B cell (primary cell): Measurements from ENCODE around the gene LCP1. TPM values are rescaled to one million over a fixed set of nuclear protein-coding genes. Genes with fewer than 3 reads are reported as not detected.

Experiments used
- ATAC-seq: fragments of 200-7000 bp; cut with Tn5 transposase; one replicate; pipeline ENCODE4 v1.10.0; 2021; ENCODE audit warnings: low read depth, mild to moderate bottlenecking, moderate number of reproducible peaks, moderate library complexity
- CTCF ChIA-PET: fragments of 350-600 bp; sonication (Branson Sonifier 250); formaldehyde crosslinking; loops from one replicate; lab custom pipeline; 2021; ENCODE audit warnings: antibody characterized with exemption, inconsistent platforms; lab: Charles Lee
- POLR2A ChIA-PET: fragments of 350-600 bp; sonication (Branson Sonifier 250); formaldehyde crosslinking; loops from one replicate; lab custom pipeline; 2021; ENCODE audit warnings: antibody characterized with exemption; lab: Charles Lee
- DNase-seq: peaks from one replicate; pipeline ENCODE4 v3.0.0; 2013
- H2AFZ ChIP-seq: 2 replicates; pipeline ENCODE4 v1.6.1; 2012; ENCODE audit warnings: mild to moderate bottlenecking, low read depth, low read length; ENCODE audit not compliant: insufficient read depth, poor library complexity, severe bottlenecking
- H3K27ac ChIP-seq, 2 donors: 1 replicate in 1 of 2; 2 replicates in 1 of 2; pipeline ENCODE4 v1.5.1; 2012 to 2013; ENCODE audit warnings: low read length in 2 of 2, mild to moderate bottlenecking in 2 of 2, moderate library complexity in 1 of 2
- H3K27me3 ChIP-seq, 4 experiments: fragments of 200-600 bp in 1 of 4; sonication (generic) in 1 of 4; replicated peaks in 1 of 4; 1 replicate in 2 of 4; 2 replicates in 2 of 4; pipeline versions ENCODE4 v1.6.1 to v1.7.0; 2013 to 2016; ENCODE audit warnings: low read length in 3 of 4, mild to moderate bottlenecking in 2 of 4, mixed read lengths in 1 of 4, moderate library complexity in 1 of 4; ENCODE audit not compliant: insufficient read depth in 4 of 4, control insufficient read depth in 3 of 4; ENCODE audit errors: control extremely low read depth in 1 of 4
- H3K36me3 ChIP-seq, 2 experiments: replicated peaks in 1 of 2; 1 replicate in 1 of 2; 2 replicates in 1 of 2; pipeline versions ENCODE4 v1.6.1 to v1.7.1; 2013; ENCODE audit warnings: low read length in 1 of 2; ENCODE audit not compliant: insufficient read depth in 2 of 2, control insufficient read depth in 1 of 2; ENCODE audit errors: control extremely low read depth in 1 of 2, extremely low read depth in 1 of 2
- H3K4me1 ChIP-seq, 2 donors: fragments of 200-600 bp in 1 of 2; sonication (generic) in 1 of 2; 1 replicate in 1 of 2; 2 replicates in 1 of 2; pipeline versions ENCODE4 v1.5.1 to v1.6.1; 2013 to 2017; ENCODE audit warnings: low read length in 2 of 2; ENCODE audit not compliant: control insufficient read depth in 2 of 2, insufficient read depth in 2 of 2
- H3K4me2 ChIP-seq: replicated peaks from 2 replicates; pipeline ENCODE3; 2012; ENCODE audit warnings: mild to moderate bottlenecking, low read depth, low read length; ENCODE audit not compliant: poor library complexity, severe bottlenecking
- H3K4me3 ChIP-seq, 5 experiments: fragments of 200-600 bp in 1 of 5; sonication (generic) in 1 of 5; 1 replicate in 3 of 5; 2 replicates in 2 of 5; pipeline versions ENCODE4 v1.5.1 to v1.7.0; 2011 to 2016; ENCODE audit warnings: low read length in 4 of 5, mild to moderate bottlenecking in 4 of 5, low read depth in 2 of 5, control low read depth in 1 of 5, moderate library complexity in 1 of 5; ENCODE audit not compliant: insufficient read depth in 1 of 5; ENCODE audit errors: control extremely low read depth in 1 of 5, extremely low read depth in 1 of 5
- H3K79me2 ChIP-seq: fragments of 200-600 bp; sonication (generic); one replicate; pipeline ENCODE4 v1.6.0; 2016; ENCODE audit warnings: low read length; ENCODE audit not compliant: control insufficient read depth, insufficient read depth
- H3K9ac ChIP-seq: fragments of 200-600 bp; sonication (generic); 2 replicates; pipeline ENCODE4 v1.6.1; 2017; ENCODE audit warnings: mild to moderate bottlenecking, low read length, moderate library complexity
- H3K9me3 ChIP-seq, 3 donors: one replicate each; pipeline versions ENCODE4 v1.6.1 to v1.7.1; 2013; ENCODE audit warnings: low read length in 2 of 3; ENCODE audit not compliant: control insufficient read depth in 2 of 3, insufficient read depth in 1 of 3; ENCODE audit errors: control extremely low read depth in 1 of 3
- H4K20me1 ChIP-seq: 2 replicates; pipeline ENCODE4 v1.6.0; 2012; ENCODE audit warnings: mild to moderate bottlenecking, low read length; ENCODE audit not compliant: insufficient read depth, control insufficient read depth, poor library complexity, severe bottlenecking
- H3K27ac Mint-ChIP-seq: one replicate; pipeline ENCODE4 v1.8.0; 2021; ENCODE audit warnings: mixed read lengths
- H3K27me3 Mint-ChIP-seq: one replicate; pipeline ENCODE4 v1.8.0; 2021; ENCODE audit warnings: mixed read lengths
- H3K4me1 Mint-ChIP-seq: one replicate; pipeline ENCODE4 v1.8.0; 2021; ENCODE audit warnings: mixed read lengths
- H3K4me3 Mint-ChIP-seq: one replicate; pipeline ENCODE4 v1.8.0; 2021; ENCODE audit warnings: mixed read lengths
- H3K9me3 Mint-ChIP-seq: one replicate; pipeline ENCODE4 v1.8.0; 2022; ENCODE audit warnings: mixed read lengths; ENCODE audit not compliant: insufficient read depth
- CTCF ChIP-seq: fragments of 200-600 bp; IDR thresholded peaks from one replicate; pipeline ENCODE4 v1.8.0; 2022; ENCODE audit warnings: antibody characterized with exemption, mild to moderate bottlenecking
- EZH2 ChIP-seq: IDR thresholded peaks from 2 replicates; pipeline ENCODE4 v1.6.1; 2012; ENCODE audit warnings: borderline replicate concordance, low read depth, mild to moderate bottlenecking, moderate library complexity, low read length; ENCODE audit not compliant: insufficient read depth, poor library complexity, severe bottlenecking
- WGBS: methylation state at CpG from one replicate; pipeline ENCODE4 v1.1.5; 2013; ENCODE audit warnings: missing lambda C conversion rate; ENCODE audit not compliant: insufficient coverage; 5-methylcytosine and 5-hydroxymethylcytosine counted together
- intact Hi-C: fragments of 100-400 bp; cut with micrococcal nuclease; formaldehyde crosslinking; loops from one replicate; pipeline ENCODE4 v1.10.0; 2022
- polyA plus RNA-seq: library from polyadenylated mRNA; depleted of rRNA; stranded (reverse); fragments of >200 nt; gene quantifications from 2 replicates; pipeline ENCODE4 v1.2.3, GENCODE V29; 2012
- total RNA-seq, 2 donors: library from RNA; stranded (reverse); fragments of 120-200 nt in 1 of 2; gene quantifications; 1 replicate in 1 of 2; 2 replicates in 1 of 2; pipeline versions ENCODE4 v1.2.3 to v1.2.4, GENCODE V29; 2013 to 2022

Gene LCP1
- total and polyA plus RNA-seq, 2 donors (not counting 1 experiment from before 2014, with no cell fraction given) = 151 to 243 TPM

- 100% methylated on average over 1 of the region's 4 CpGs for WGBS
- Histone ChIP-seq H2AFZ (no peak overlapping the region), H3K9me3 (no peaks in the 10 kb centered on the region), H3K4me2 (no peak overlapping the region), H3K4me1 (no peaks in the 10 kb centered on the region), H3K36me3 (peaks cover 4 to 90% of the 10 kb centered on the region in 2 experiments), H3K79me2 (peaks cover 12% of the 10 kb centered on the region), H3K9ac (no peak overlapping the region), H3K4me3 (no peak overlapping the region), H3K27ac (no peak overlapping the region), H3K27me3 (no peaks in the 10 kb centered on the region), H4K20me1 (peaks cover 17% of the 10 kb centered on the region)
- Mint-ChIP-seq H3K27ac (peak overlapping the region; percentile 34), H3K4me1 (no peaks in the 10 kb centered on the region), H3K27me3 (no peaks in the 10 kb centered on the region), H3K4me3 (no peak overlapping the region), H3K9me3 (no peaks in the 10 kb centered on the region)
- CTCF ChIA-PET = interaction anchor here (1.0 to 4.3 kb wide), 5 partner anchors 8 to 188 kb away, joined by 3 to 25 read pairs (median 6); no protein-coding TSS in a partner anchor
- ATAC-seq (no peak), DNase-seq (no peak)
- POLR2A ChIA-PET = no interaction called here
- TF ChIP-seq CTCF = no peak
- no peak for TF ChIP-seq EZH2
- intact Hi-C loops = no loop called here
Measured at GRCh38 chr13:46143184-46143701, 38.7 kb downstream of the LCP1 start.

- Histone ChIP-seq H3K36me3 (peaks cover 3 to 90% of the 10 kb centered on the region in 2 experiments), H3K9ac (no peak overlapping the region), H3K4me2 (no peak overlapping the region), H3K4me1 (no peaks in the 10 kb centered on the region), H3K79me2 (peaks cover 12% of the 10 kb centered on the region), H3K27me3 (no peaks in the 10 kb centered on the region), H2AFZ (no peak overlapping the region), H3K9me3 (no peaks in the 10 kb centered on the region), H3K4me3 (no peak overlapping the region), H3K27ac (no peak overlapping the region), H4K20me1 (peaks cover 20% of the 10 kb centered on the region)
- Mint-ChIP-seq H3K4me3 (no peak overlapping the region), H3K9me3 (no peaks in the 10 kb centered on the region), H3K27ac (no peak overlapping the region), H3K27me3 (no peaks in the 10 kb centered on the region), H3K4me1 (no peaks in the 10 kb centered on the region)
- WGBS = 100% methylated on average over 3 of the region's 3 CpGs
- ATAC-seq (no peak), DNase-seq (no peak)
- TF ChIP-seq CTCF = no peak
- no peak for TF ChIP-seq EZH2
- ChIA-PET POLR2A (no interaction called here), CTCF (interaction anchor here (1.0 to 4.3 kb wide), 6 partner anchors 8 to 189 kb away, joined by 3 to 25 read pairs (median 4); no protein-coding TSS in a partner anchor)
- intact Hi-C loops = no loop called here
Measured at GRCh38 chr13:46142776-46143175, 39.2 kb downstream of the LCP1 start.
